LHCN-M2 (cell line): ENCODE data around the gene MTF2. TPM values are rescaled to one million over a fixed set of nuclear protein-coding genes. Genes with fewer than 3 reads are reported as not detected.
"Not testable (repeated sequence)": the region's sequence is repeated elsewhere in the genome, so short reads cannot be mapped to it uniquely, and the experiment has no call there.

Experiments used
- DNase-seq: peaks from one replicate; pipeline ENCODE4 v3.0.0-alpha.2; 2012; ENCODE audit warnings: low read depth
- total RNA-seq: library from RNA; depleted of rRNA; stranded (reverse); fragments of >200 nt; gene quantifications from 2 replicates; pipeline ENCODE4 v1.2.3, GENCODE V29; 2014

Gene MTF2
- total RNA-seq, 1 experiment from 2014 or later, result 17.4 TPM

DNA sequence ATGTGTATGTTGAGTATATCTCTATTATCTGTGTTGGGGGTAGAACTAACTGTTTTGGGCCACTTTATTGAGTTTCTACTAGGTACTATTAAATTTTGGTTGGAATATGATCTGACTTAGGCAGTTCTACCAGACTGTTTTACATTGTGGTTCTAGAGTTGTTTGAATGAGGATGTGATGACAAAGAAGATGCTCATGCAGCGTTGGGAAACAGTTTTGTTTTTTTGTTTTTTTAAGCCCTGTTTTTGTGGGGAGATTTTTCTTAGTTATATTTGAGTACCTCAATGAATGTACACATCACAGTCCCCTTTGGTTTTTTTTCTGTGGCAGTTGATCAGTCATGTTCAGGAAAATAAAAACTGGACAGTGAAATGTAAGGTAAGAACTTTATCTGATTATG lies 61.0 kb downstream of the MTF2 start:
- DNase-seq, result peak; percentile 60

DNA sequence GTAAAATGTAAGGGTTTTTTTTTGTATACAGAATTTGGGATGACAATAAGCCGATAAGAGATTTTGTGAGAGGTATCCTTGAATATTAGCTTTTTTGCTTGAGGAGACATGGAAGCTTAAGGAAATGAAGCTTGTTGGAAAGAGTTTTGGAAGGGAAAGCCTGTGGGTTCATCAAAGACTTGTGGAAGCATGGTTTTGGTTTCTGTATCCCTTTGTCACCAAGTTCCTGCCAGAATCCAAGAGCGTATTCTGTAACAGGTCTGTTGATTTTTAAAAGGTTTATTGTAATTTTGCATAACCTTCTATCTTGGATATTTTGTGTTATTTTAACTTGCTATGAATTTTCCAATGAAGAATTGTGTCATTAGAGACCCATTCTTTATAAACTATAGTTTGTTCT lies 63.1 kb downstream of the MTF2 start:
- DNase-seq, result no peak

GRCh38 chr1:93143136-93143535 lies 64.1 kb downstream of the MTF2 start:
- DNase-seq, result no peak

DNA sequence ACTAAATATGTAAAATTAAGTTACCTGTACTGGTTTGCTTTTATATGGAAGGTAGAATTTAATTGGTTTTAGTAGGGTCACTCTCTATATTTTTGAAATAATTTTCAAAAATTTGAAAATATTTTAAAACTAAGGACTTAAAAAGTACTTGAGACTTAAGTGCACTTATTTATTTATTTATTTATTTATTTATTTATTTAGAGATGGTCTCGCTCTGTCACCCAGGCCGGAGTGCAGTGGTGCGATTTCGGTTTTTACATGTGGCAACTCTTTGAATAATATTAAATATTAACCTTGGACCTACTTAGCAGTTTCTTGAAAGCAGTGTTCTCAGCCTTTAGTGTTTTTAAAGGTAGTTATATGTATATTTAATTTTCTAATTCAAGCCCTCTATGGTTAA lies 64.7 kb downstream of the MTF2 start:
- DNase-seq, result no peak

DNA sequence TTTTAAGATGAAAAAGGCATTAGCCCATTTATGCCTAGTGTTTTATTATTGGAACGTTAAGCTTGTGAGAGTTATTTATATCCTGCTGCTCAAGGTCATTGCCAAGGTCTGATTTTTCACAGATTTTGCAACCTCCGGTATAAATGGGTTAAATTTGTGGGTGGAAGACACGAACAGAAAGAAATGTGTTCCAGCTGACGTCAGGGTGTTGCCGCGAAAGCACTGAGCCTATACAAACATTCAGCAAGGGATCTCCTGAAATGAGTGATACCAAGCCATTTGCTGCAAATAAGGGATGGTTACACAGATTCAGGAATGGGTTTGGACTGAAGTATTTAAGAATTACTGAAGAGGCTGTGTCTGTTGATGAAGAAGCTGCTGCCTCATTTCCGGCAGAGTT lies 68.9 kb downstream of the MTF2 start:
- DNase-seq, result peak; percentile 40

- no peak for DNase-seq
These were observed 71.6 kb downstream of the MTF2 start for GRCh38 chr1:93150729-93151128.

DNA sequence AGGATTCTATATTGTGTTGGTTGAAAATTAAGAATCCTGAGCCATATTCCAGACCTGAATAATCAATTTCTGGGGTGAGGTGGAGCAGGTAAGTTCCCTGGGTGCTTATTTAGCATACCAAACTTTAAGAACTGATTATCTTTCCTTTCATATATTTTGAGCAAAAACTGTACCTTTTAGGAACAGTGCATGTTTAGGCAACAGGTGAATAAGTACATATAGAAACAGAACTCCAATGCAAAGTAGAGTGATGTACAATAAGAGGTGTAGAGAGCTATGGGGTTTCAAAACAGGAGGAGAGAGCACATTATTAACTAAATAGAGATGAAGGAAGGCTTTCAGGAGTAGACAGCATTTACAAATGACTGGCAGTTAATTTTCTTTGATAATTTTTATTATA lies 72.4 kb downstream of the MTF2 start:
- DNase-seq, result no peak

DNA sequence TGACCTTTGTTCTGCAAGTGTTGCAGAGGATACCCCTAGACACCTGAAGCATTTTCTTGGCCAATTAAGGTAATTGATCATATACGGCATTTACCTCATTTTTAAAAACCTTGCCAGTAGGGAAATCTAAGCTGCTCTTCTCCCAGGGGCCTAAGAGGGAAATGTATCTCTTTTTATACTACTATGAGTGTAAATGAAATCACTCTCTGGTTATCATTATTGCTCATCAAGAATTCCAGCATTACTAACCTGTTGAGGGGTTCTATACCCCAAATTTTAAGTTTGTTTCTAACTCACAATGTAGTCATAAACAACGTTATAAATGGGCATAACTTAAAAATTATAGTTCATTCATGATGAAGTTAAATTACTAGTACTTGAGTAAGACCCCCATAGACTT lies 73.8 kb downstream of the MTF2 start:
- no peak for DNase-seq

- DNase-seq, result no peak
These were observed 75.8 kb downstream of the MTF2 start for GRCh38 chr1:93154898-93155297.

- DNase-seq, result no peak
These were observed 76.3 kb downstream of the MTF2 start for GRCh38 chr1:93155335-93155734.

DNA sequence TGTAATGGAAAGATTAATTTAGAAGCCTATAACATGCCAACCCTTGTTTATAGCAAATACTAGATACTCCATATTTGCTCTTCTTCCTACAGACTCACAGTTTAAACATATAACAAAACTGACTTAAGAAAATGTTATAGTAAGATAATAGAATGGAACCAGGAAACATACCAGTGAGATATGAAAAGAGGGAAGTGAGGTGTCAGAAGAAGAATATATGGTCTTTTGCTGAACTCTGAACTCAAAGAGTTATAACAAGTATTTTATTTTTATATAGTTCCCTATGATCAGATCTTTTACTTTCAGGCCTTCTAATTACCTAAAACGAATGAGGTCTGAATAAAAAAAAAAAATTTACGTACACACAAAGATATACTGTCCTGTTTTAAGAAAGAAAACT lies 80.3 kb downstream of the MTF2 start:
- DNase-seq, result no peak

DNA sequence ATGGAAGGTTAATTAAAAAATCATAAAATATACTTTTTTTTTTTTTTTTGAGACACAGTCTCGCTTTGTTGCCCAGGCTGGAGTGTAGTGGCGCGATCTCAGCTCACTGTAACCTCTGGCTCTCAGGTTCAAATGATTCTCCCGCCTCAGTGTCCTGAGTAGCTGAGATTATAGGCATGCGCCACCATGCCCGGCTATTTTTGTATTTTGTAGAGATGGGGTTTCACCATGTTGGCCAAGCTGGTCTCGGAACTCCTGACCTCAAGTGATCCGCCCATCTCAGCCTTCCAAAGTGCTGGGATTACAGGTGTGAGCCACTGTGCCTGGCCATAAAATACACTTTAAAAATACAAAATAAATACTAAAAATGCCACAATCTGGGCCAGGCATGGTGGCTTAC lies 84.2 kb downstream of the MTF2 start:
- DNase-seq, result not testable (repeated sequence)

- DNase-seq, result no peak
These were observed 85.7 kb downstream of the MTF2 start for GRCh38 chr1:93164816-93165215.

DNA sequence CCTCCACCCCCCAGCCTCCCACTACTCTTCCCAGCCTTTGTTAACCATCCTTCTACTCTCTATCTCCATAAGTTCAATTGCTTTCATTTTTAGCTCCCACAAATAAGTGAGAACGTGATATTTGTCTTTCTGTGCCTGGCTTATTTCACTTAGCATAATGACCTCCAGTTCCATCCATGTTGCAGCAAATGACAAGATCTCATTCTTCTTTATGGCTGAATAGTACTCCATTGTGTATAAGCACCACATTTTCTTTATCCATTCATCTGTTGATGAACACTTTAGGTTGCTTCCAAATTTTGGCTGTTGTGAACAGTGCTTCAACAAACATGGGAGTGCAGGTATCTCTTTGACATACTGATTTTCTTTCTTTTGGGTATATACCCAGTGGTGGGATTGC lies 86.8 kb downstream of the MTF2 start:
- DNase-seq, result not testable (repeated sequence)

GRCh38 chr1:93167006-93167405 lies 87.9 kb downstream of the MTF2 start:
- DNase-seq, result no peak

DNA sequence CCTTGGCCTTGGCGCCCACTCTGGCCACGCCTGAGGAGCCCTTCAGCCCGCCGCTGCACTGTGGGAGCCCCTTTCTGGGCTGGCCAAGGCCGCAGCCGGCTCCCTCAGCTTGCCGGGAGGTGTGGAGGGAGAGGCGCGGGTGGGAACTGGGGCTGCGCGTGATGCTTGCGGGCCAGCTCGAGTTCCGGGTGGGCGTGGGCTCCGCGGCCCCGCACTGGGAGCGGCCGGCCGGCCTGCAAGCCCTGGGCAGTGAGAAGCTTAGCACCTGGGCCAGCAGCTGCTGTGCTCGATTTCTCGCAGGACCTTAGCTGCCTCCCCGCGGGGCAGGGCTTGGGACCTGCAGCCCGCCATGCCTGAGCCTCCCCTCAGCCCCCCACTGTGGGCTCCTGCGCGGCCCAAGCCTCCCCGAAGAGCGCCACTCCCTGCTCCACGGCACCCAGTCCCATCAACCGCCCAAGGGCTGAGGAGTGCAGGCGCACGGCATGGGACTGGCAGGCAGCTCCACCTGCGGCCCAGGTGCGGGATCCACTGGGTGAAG lies 91.1 kb downstream of the MTF2 start:
- DNase-seq, result not testable (repeated sequence)

- no peak for DNase-seq
These were observed 92.5 kb downstream of the MTF2 start for GRCh38 chr1:93171549-93172034.

- no peak for DNase-seq
These were observed 93.7 kb downstream of the MTF2 start for GRCh38 chr1:93172778-93173177.

- not testable (repeated sequence) for DNase-seq
These were observed 95.6 kb downstream of the MTF2 start for GRCh38 chr1:93174638-93175037.

- DNase-seq, result peak; percentile 34
These were observed 98.9 kb downstream of the MTF2 start for GRCh38 chr1:93177991-93178390.

- no peak for DNase-seq
These were observed 99.3 kb downstream of the MTF2 start for GRCh38 chr1:93178418-93178817.

- DNase-seq, result peak; percentile 98
These were observed 101.0 kb downstream of the MTF2 start, which contains the start of gene TMED5 for GRCh38 chr1:93179886-93180722. TMED5 (minus strand) TSS chr1:93180413; CDS start chr1:93180242, 171 bp downstream.
